SK-N-SH treated with all-trans-retinoic acid at 6 μM for 48 hours (cell line): ENCODE results near the gene REPIN1.

Source experiments
- ATAC-seq: fragments of 200-7000 bp; cut with Tn5 transposase; 3 replicates; pipeline ENCODE4 v1.9.1; 2020; ENCODE audit warnings: mild to moderate bottlenecking, moderate library complexity
- ARNTL ChIP-seq: fragments of 450-650 bp; formaldehyde crosslinking; IDR thresholded peaks from 2 replicates; pipeline ENCODE4 v1.5.0; 2020; ENCODE audit warnings: low read depth, mild to moderate bottlenecking, moderate library complexity, borderline replicate concordance
- BACH2 ChIP-seq: fragments of 250-450 bp; sonication (Bioruptor Pico); IDR thresholded peaks from 2 replicates; pipeline ENCODE4 v1.9.0; 2021; ENCODE audit warnings: mild to moderate bottlenecking, borderline replicate concordance
- CREB5 ChIP-seq: fragments of 250-450 bp; sonication (Bioruptor Pico); IDR thresholded peaks from 2 replicates; pipeline ENCODE4 v1.5.1; 2020; ENCODE audit warnings: low read depth, mild to moderate bottlenecking, moderate library complexity
- CSDC2 ChIP-seq: fragments of 250-450 bp; sonication (Bioruptor Pico); IDR thresholded peaks from 2 replicates; pipeline ENCODE4 v1.5.0; 2020; ENCODE audit warnings: mild to moderate bottlenecking, moderate library complexity
- ESRRG ChIP-seq: fragments of 250-450 bp; sonication (Bioruptor Pico); IDR thresholded peaks from 2 replicates; pipeline ENCODE4 v1.6.1; 2021; ENCODE audit warnings: mild to moderate bottlenecking
- GLIS3 ChIP-seq: fragments of 250-450 bp; sonication (Bioruptor Pico); IDR thresholded peaks from 2 replicates; pipeline ENCODE4 v1.5.0; 2020; ENCODE audit warnings: mild to moderate bottlenecking, moderate library complexity
- ISL1 ChIP-seq: fragments of 250-450 bp; sonication (Bioruptor Pico); IDR thresholded peaks from 2 replicates; pipeline ENCODE4 v2.1.2; 2022; ENCODE audit warnings: mild to moderate bottlenecking, moderate library complexity
- PATZ1 ChIP-seq: fragments of 250-450 bp; sonication (Bioruptor Pico); IDR thresholded peaks from 2 replicates; pipeline ENCODE4 v1.8.0; 2020; ENCODE audit warnings: mild to moderate bottlenecking, moderate library complexity, borderline replicate concordance
- PPARA ChIP-seq: fragments of 250-450 bp; sonication (Bioruptor Pico); IDR thresholded peaks from 2 replicates; pipeline ENCODE4 v1.5.0; 2020; ENCODE audit warnings: mild to moderate bottlenecking, borderline replicate concordance
- RARB ChIP-seq: fragments of 250-450 bp; sonication (Bioruptor Pico); IDR thresholded peaks from 2 replicates; pipeline ENCODE4 v1.8.0; 2021; ENCODE audit warnings: mild to moderate bottlenecking, moderate library complexity
- TCF4 ChIP-seq: fragments of 250-450 bp; sonication (Bioruptor Pico); IDR thresholded peaks from 2 replicates; pipeline ENCODE4 v1.8.0; 2021; ENCODE audit warnings: mild to moderate bottlenecking, moderate library complexity, borderline replicate concordance
- TOX ChIP-seq: fragments of 250-450 bp; sonication (Bioruptor Pico); IDR thresholded peaks from 2 replicates; pipeline ENCODE4 v1.8.0; 2021; ENCODE audit warnings: mild to moderate bottlenecking, moderate library complexity, borderline replicate concordance
- ZNF8 ChIP-seq: fragments of 450-650 bp; formaldehyde crosslinking; IDR thresholded peaks from 2 replicates; pipeline ENCODE4 v1.5.0; 2020; ENCODE audit warnings: mild to moderate bottlenecking, moderate library complexity
- TF ChIP-seq, protein P1 (sequence below): fragments of 250-450 bp; sonication (Bioruptor Pico); IDR thresholded peaks from 2 replicates; pipeline ENCODE4 v1.5.0; 2020; ENCODE audit warnings: mild to moderate bottlenecking, moderate library complexity
- TF ChIP-seq, protein P2 (sequence below): fragments of 250-450 bp; sonication (Bioruptor Pico); IDR thresholded peaks from 2 replicates; pipeline ENCODE4 v1.5.1; 2021; ENCODE audit warnings: mild to moderate bottlenecking, moderate library complexity
- TF ChIP-seq, protein P3 (sequence below): fragments of 250-450 bp; sonication (Bioruptor Pico); IDR thresholded peaks from 2 replicates; pipeline ENCODE4 v1.8.0; 2021; ENCODE audit warnings: low read depth, mild to moderate bottlenecking, moderate library complexity, borderline replicate concordance

The REPIN1 gene

DNA sequence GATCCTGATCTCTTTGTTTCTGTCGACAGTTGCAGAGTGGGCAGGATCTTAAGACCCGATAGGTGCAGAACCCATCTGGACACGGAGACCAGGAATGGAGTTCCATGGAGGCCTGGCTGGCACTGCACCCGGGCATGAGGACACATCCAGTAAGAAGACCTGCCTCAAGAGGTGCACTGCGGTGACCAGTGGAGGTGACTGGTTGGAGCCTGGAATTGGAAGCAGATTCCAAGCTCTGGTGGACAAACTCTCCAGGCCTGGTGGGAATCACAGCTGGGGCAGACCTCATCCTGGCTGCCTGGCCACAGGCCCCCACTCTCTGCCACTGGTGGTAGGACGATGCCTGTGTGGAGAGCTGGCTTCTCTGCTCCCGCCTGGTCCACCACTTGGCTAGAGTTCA, 41.5 kb downstream of the REPIN1 start (continued):
- no peak for TF ChIP-seq PATZ1
- no peak for TF ChIP-seq ZNF8 (CRISPR knock-in tag)
- TF ChIP-seq ARNTL (CRISPR knock-in tag), result no peak

- no peak for ATAC-seq
Observed at GRCh38 chr7:150410680-150411346, 42.2 kb downstream of the REPIN1 start.

More at GRCh38 chr7:150410680-150411346, 42.2 kb downstream of the REPIN1 start:
- no peak for TF ChIP-seq TOX
- TF ChIP-seq PPARA (CRISPR knock-in tag), result no peak
- TF ChIP-seq BACH2 (CRISPR knock-in tag), result no peak
- TF ChIP-seq, protein P1, sequence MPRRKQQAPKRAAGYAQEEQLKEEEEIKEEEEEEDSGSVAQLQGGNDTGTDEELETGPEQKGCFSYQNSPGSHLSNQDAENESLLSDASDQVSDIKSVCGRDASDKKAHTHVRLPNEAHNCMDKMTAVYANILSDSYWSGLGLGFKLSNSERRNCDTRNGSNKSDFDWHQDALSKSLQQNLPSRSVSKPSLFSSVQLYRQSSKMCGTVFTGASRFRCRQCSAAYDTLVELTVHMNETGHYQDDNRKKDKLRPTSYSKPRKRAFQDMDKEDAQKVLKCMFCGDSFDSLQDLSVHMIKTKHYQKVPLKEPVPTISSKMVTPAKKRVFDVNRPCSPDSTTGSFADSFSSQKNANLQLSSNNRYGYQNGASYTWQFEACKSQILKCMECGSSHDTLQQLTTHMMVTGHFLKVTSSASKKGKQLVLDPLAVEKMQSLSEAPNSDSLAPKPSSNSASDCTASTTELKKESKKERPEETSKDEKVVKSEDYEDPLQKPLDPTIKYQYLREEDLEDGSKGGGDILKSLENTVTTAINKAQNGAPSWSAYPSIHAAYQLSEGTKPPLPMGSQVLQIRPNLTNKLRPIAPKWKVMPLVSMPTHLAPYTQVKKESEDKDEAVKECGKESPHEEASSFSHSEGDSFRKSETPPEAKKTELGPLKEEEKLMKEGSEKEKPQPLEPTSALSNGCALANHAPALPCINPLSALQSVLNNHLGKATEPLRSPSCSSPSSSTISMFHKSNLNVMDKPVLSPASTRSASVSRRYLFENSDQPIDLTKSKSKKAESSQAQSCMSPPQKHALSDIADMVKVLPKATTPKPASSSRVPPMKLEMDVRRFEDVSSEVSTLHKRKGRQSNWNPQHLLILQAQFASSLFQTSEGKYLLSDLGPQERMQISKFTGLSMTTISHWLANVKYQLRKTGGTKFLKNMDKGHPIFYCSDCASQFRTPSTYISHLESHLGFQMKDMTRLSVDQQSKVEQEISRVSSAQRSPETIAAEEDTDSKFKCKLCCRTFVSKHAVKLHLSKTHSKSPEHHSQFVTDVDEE (CRISPR knock-in tag), result no peak
- no peak for TF ChIP-seq ESRRG
- TF ChIP-seq ZNF8 (CRISPR knock-in tag), result no peak
- no peak for TF ChIP-seq CREB5 (CRISPR knock-in tag)
- TF ChIP-seq PATZ1, result no peak
- no peak for TF ChIP-seq CSDC2 (CRISPR knock-in tag)
- no peak for TF ChIP-seq RARB (CRISPR knock-in tag)
- no peak for TF ChIP-seq TCF4 (CRISPR knock-in tag)
- TF ChIP-seq, protein P2, sequence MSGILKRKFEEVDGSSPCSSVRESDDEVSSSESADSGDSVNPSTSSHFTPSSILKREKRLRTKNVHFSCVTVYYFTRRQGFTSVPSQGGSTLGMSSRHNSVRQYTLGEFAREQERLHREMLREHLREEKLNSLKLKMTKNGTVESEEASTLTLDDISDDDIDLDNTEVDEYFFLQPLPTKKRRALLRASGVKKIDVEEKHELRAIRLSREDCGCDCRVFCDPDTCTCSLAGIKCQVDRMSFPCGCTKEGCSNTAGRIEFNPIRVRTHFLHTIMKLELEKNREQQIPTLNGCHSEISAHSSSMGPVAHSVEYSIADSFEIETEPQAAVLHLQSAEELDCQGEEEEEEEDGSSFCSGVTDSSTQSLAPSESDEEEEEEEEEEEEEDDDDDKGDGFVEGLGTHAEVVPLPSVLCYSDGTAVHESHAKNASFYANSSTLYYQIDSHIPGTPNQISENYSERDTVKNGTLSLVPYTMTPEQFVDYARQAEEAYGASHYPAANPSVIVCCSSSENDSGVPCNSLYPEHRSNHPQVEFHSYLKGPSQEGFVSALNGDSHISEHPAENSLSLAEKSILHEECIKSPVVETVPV (CRISPR knock-in tag), result no peak
- TF ChIP-seq, protein P3, sequence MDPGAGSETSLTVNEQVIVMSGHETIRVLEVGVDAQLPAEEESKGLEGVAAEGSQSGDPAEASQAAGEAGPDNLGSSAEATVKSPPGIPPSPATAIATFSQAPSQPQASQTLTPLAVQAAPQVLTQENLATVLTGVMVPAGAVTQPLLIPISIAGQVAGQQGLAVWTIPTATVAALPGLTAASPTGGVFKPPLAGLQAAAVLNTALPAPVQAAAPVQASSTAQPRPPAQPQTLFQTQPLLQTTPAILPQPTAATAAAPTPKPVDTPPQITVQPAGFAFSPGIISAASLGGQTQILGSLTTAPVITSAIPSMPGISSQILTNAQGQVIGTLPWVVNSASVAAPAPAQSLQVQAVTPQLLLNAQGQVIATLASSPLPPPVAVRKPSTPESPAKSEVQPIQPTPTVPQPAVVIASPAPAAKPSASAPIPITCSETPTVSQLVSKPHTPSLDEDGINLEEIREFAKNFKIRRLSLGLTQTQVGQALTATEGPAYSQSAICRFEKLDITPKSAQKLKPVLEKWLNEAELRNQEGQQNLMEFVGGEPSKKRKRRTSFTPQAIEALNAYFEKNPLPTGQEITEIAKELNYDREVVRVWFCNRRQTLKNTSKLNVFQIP (CRISPR knock-in tag), result no peak
- no peak for TF ChIP-seq ISL1 (CRISPR knock-in tag)
- TF ChIP-seq GLIS3 (CRISPR knock-in tag), result no peak
- no peak for TF ChIP-seq ARNTL (CRISPR knock-in tag)
